Natural killer cell (primary cell): ENCODE results near the gene SPOCK1. TPM values are rescaled to one million over a fixed set of nuclear protein-coding genes. Genes with fewer than 3 reads are reported as not detected.

Experiments used
- ATAC-seq, 3 donors: fragments of 150-1000 bp in 2 of 3; fragments of 200-7000 bp in 1 of 3; cut with Tn5 transposase; 1 replicate in 1 of 3; 2 replicates in 2 of 3; pipeline ENCODE4 v1.10.0; 2021; ENCODE audit warnings: mild to moderate bottlenecking in 2 of 3, moderate library complexity in 2 of 3
- DNase-seq, 2 donors: peaks; one replicate each; pipeline versions ENCODE4 v3.0.0 to v3.0.0-alpha.2; 2013 to 2021; ENCODE audit warnings: mixed read lengths in 1 of 2
- H3K27ac ChIP-seq: one replicate; pipeline ENCODE4 v1.5.1; 2013; ENCODE audit warnings: mild to moderate bottlenecking, low read length
- H3K27me3 ChIP-seq: one replicate; pipeline ENCODE4 v1.6.1; 2013; ENCODE audit warnings: low read length; ENCODE audit not compliant: control insufficient read depth, insufficient read depth
- H3K36me3 ChIP-seq: one replicate; pipeline ENCODE4 v1.6.1; 2013; ENCODE audit warnings: low read length; ENCODE audit not compliant: control insufficient read depth, insufficient read depth
- H3K4me1 ChIP-seq: one replicate; pipeline ENCODE4 v1.6.1; 2013; ENCODE audit warnings: low read length; ENCODE audit not compliant: control insufficient read depth, insufficient read depth
- H3K4me3 ChIP-seq: one replicate; pipeline ENCODE4 v1.5.1; 2013; ENCODE audit warnings: low read length
- H3K9me3 ChIP-seq: one replicate; pipeline ENCODE4 v1.6.1; 2013; ENCODE audit warnings: low read length; ENCODE audit not compliant: control insufficient read depth, insufficient read depth
- H3K27ac Mint-ChIP-seq, 2 donors: one replicate each; pipeline ENCODE4 v1.8.0; 2022; ENCODE audit warnings: mild to moderate bottlenecking in 2 of 2, mixed read lengths in 2 of 2, moderate library complexity in 1 of 2
- H3K27me3 Mint-ChIP-seq, 2 donors: one replicate each; pipeline ENCODE4 v1.8.0; 2022; ENCODE audit warnings: low read depth in 2 of 2, mixed read lengths in 2 of 2
- H3K36me3 Mint-ChIP-seq: one replicate; pipeline ENCODE4 v1.8.0; 2022; ENCODE audit warnings: mixed read lengths
- H3K4me1 Mint-ChIP-seq, 2 donors: one replicate each; pipeline ENCODE4 v1.8.0; 2022; ENCODE audit warnings: mixed read lengths in 2 of 2
- H3K4me3 Mint-ChIP-seq: one replicate; pipeline ENCODE4 v1.8.0; 2022; ENCODE audit warnings: mild to moderate bottlenecking, moderate library complexity, mixed read lengths
- H3K9me3 Mint-ChIP-seq, 2 donors: one replicate each; pipeline ENCODE4 v1.8.0; 2022; ENCODE audit warnings: mixed read lengths in 2 of 2
- CTCF ChIP-seq: fragments of 200-600 bp; IDR thresholded peaks from one replicate; pipeline ENCODE4 v1.8.0; 2022; ENCODE audit warnings: antibody characterized with exemption
- WGBS: methylation state at CpG from one replicate; pipeline ENCODE4 v1.1.7; 2013; ENCODE audit warnings: missing lambda C conversion rate; ENCODE audit not compliant: insufficient coverage; 5-methylcytosine and 5-hydroxymethylcytosine counted together
- intact Hi-C: fragments of 100-400 bp; cut with micrococcal nuclease; formaldehyde crosslinking; loops from one replicate; pipeline ENCODE4 v1.14.2; 2022
- total RNA-seq, 4 donors: library from RNA; stranded (reverse); fragments of 120-200 nt in 1 of 4; gene quantifications; one replicate each; pipeline versions ENCODE4 v1.2.3 to v1.2.4, GENCODE V29; 2013 to 2022

The SPOCK1 gene
- total RNA-seq, 3 donors from 2014 or later (not counting 1 experiment from before 2014, with no cell fraction given): 0.09 to 1.6 (median 0.61) TPM

GRCh38 chr5:137040641-137041340 is 458.3 kb downstream of the SPOCK1 start:
- Histone ChIP-seq H3K4me1 (no peaks in the 10 kb centered on the region), H3K9me3 (no peaks in the 10 kb centered on the region), H3K36me3 (no peaks in the 10 kb centered on the region), H3K4me3 (no peak overlapping the region), H3K27me3 (no peaks in the 10 kb centered on the region), H3K27ac (no peak overlapping the region)
- no peak for ATAC-seq
- H3K4me3 Mint-ChIP-seq: no peak overlapping the region
- H3K9me3 Mint-ChIP-seq: peaks cover 6 to 9% of the 10 kb centered on the region in 2 donors
- intact Hi-C loops: no loop called here
- no peaks in the 10 kb centered on the region for H3K27me3 Mint-ChIP-seq
- no CpG with 5 or more reads among the region's 1 CpG for WGBS
- no peaks in the 10 kb centered on the region for H3K36me3 Mint-ChIP-seq
- no peak for TF ChIP-seq CTCF
- no peak for DNase-seq
- no peaks in the 10 kb centered on the region for H3K4me1 Mint-ChIP-seq
- H3K27ac Mint-ChIP-seq: no peak overlapping the region

- no peaks in the 10 kb centered on the region for H3K27me3 ChIP-seq
- Mint-ChIP-seq H3K4me1 (no peaks in the 10 kb centered on the region), H3K4me3 (no peak overlapping the region), H3K27ac (no peak overlapping the region), H3K36me3 (no peaks in the 10 kb centered on the region), H3K9me3 (peaks cover 6 to 9% of the 10 kb centered on the region in 2 donors), H3K27me3 (no peaks in the 10 kb centered on the region)
- intact Hi-C loops: no loop called here
- no peaks in the 10 kb centered on the region for H3K4me1 ChIP-seq
- ATAC-seq (no peak), DNase-seq (no peak)
- no peaks in the 10 kb centered on the region for H3K9me3 ChIP-seq
- TF ChIP-seq CTCF: no peak
- no peak overlapping the region for H3K27ac ChIP-seq
- H3K36me3 ChIP-seq: no peaks in the 10 kb centered on the region
- WGBS: 75% methylated on average over 4 of the region's 4 CpGs
- no peak overlapping the region for H3K4me3 ChIP-seq
Measured at GRCh38 chr5:137040024-137040423, 459.1 kb downstream of the SPOCK1 start.

GRCh38 chr5:137037848-137038247 is 461.3 kb downstream of the SPOCK1 start:
- no peak for TF ChIP-seq CTCF
- H3K9me3 Mint-ChIP-seq: peaks cover 0 to 6% of the 10 kb centered on the region in 2 donors
- no peaks in the 10 kb centered on the region for H3K4me1 Mint-ChIP-seq
- Histone ChIP-seq H3K9me3 (no peaks in the 10 kb centered on the region), H3K27ac (no peak overlapping the region), H3K4me3 (no peak overlapping the region), H3K36me3 (no peaks in the 10 kb centered on the region), H3K27me3 (no peaks in the 10 kb centered on the region), H3K4me1 (no peaks in the 10 kb centered on the region)
- DNase-seq: no peak
- WGBS: 91% methylated on average over 1 of the region's 2 CpGs
- no peaks in the 10 kb centered on the region for H3K27me3 Mint-ChIP-seq
- H3K36me3 Mint-ChIP-seq: no peaks in the 10 kb centered on the region
- intact Hi-C loops: no loop called here
- no peak for ATAC-seq
- H3K4me3 Mint-ChIP-seq: no peak overlapping the region
- no peak overlapping the region for H3K27ac Mint-ChIP-seq

- no peaks in the 10 kb centered on the region for H3K27me3 ChIP-seq
- 43% methylated on average over 6 of the region's 7 CpGs for WGBS
- no peaks in the 10 kb centered on the region for H3K27me3 Mint-ChIP-seq
- DNase-seq (no peak), ATAC-seq (no peak)
- no peaks in the 10 kb centered on the region for H3K36me3 Mint-ChIP-seq
- H3K36me3 ChIP-seq: no peaks in the 10 kb centered on the region
- intact Hi-C loops: no loop called here
- H3K4me3 Mint-ChIP-seq: no peak overlapping the region
- no peaks in the 10 kb centered on the region for H3K9me3 ChIP-seq
- H3K4me1 Mint-ChIP-seq: no peaks in the 10 kb centered on the region
- TF ChIP-seq CTCF: no peak
- H3K4me1 ChIP-seq: no peaks in the 10 kb centered on the region
- H3K27ac Mint-ChIP-seq: no peak overlapping the region
- H3K4me3 ChIP-seq: no peak overlapping the region
- H3K27ac ChIP-seq: no peak overlapping the region
- H3K9me3 Mint-ChIP-seq: peaks cover 0 to 10% of the 10 kb centered on the region in 2 donors
Measured at GRCh38 chr5:137036640-137037039, 462.5 kb downstream of the SPOCK1 start.
